Measurements from ENCODE around the gene TACC2. TPM values are rescaled to one million over a fixed set of nuclear protein-coding genes. Genes with fewer than 3 reads are reported as not detected.

Gene TACC2
- total RNA-seq, 1 donor from 2014 or later: 13.4 TPM

- Histone ChIP-seq H3K4me3 (ENCODE audit: low read depth, low read length) (no peak overlapping the region), H3K36me3 (ENCODE audit: control insufficient read depth, insufficient read depth, low read length) (peaks cover 12% of the 10 kb centered on the region), H3K27me3 (ENCODE audit: control insufficient read depth, insufficient read depth, low read length) (no peaks in the 10 kb centered on the region)
- peak; percentile 51 for DNase-seq (ENCODE audit: low read depth)
- TF ChIP-seq CTCF (IDR thresholded peaks at IDR 0.05; ENCODE audit: insufficient read depth, low read length, severe bottlenecking): no peak
- FAIRE-seq: no peak
Measured at GRCh38 chr10:122143238-122143841, 154.4 kb downstream of the TACC2 start.

GRCh38 chr10:122144199-122144598 lies 155.2 kb downstream of the TACC2 start:
- TF ChIP-seq CTCF (IDR thresholded peaks at IDR 0.05; ENCODE audit: insufficient read depth, low read length, severe bottlenecking): no peak
- H3K27me3 ChIP-seq (ENCODE audit: control insufficient read depth, insufficient read depth, low read length): no peaks in the 10 kb centered on the region
- H3K36me3 ChIP-seq (ENCODE audit: control insufficient read depth, insufficient read depth, low read length): peaks cover 13% of the 10 kb centered on the region
- no peak for DNase-seq (ENCODE audit: low read depth)
- FAIRE-seq: no peak
- H3K4me3 ChIP-seq (ENCODE audit: low read depth, low read length): no peak overlapping the region

GRCh38 chr10:122145113-122145512 lies 156.2 kb downstream of the TACC2 start:
- H3K4me3 ChIP-seq (ENCODE audit: low read depth, low read length): no peak overlapping the region
- DNase-seq (ENCODE audit: low read depth) (no peak), FAIRE-seq (no peak)
- H3K27me3 ChIP-seq (ENCODE audit: control insufficient read depth, insufficient read depth, low read length): no peaks in the 10 kb centered on the region
- H3K36me3 ChIP-seq (ENCODE audit: control insufficient read depth, insufficient read depth, low read length): peaks cover 13% of the 10 kb centered on the region
- TF ChIP-seq CTCF (IDR thresholded peaks at IDR 0.05; ENCODE audit: insufficient read depth, low read length, severe bottlenecking): no peak

- no peak for DNase-seq (ENCODE audit: low read depth)
Measured at GRCh38 chr10:122147663-122148062, 158.7 kb downstream of the TACC2 start.

GRCh38 chr10:122148876-122149560 lies 160.1 kb downstream of the TACC2 start:
- no peak for FAIRE-seq
- DNase-seq (ENCODE audit: low read depth): no peak
- no peak for TF ChIP-seq CTCF (IDR thresholded peaks at IDR 0.05; ENCODE audit: insufficient read depth, low read length, severe bottlenecking)
- Histone ChIP-seq H3K36me3 (ENCODE audit: control insufficient read depth, insufficient read depth, low read length) (peaks cover 10% of the 10 kb centered on the region), H3K4me3 (ENCODE audit: low read depth, low read length) (no peak overlapping the region), H3K27me3 (ENCODE audit: control insufficient read depth, insufficient read depth, low read length) (no peaks in the 10 kb centered on the region)

More at GRCh38 chr10:122147663-122148062, 158.7 kb downstream of the TACC2 start:
- H3K4me3 ChIP-seq (ENCODE audit: low read depth, low read length): no peak overlapping the region
- H3K27me3 ChIP-seq (ENCODE audit: control insufficient read depth, insufficient read depth, low read length): no peaks in the 10 kb centered on the region
- H3K36me3 ChIP-seq (ENCODE audit: control insufficient read depth, insufficient read depth, low read length): peaks cover 15% of the 10 kb centered on the region
- TF ChIP-seq CTCF (IDR thresholded peaks at IDR 0.05; ENCODE audit: insufficient read depth, low read length, severe bottlenecking): no peak
- no peak for FAIRE-seq
